Inferior parietal cortex (tissue), 1 donor: ENCODE results near the gene STAB1.

Experiments
- DNase-seq: peaks from one replicate; pipeline ENCODE4 v3.0.0-alpha.2; 2016; ENCODE audit errors: extremely low spot score

STAB1 gene

DNA sequence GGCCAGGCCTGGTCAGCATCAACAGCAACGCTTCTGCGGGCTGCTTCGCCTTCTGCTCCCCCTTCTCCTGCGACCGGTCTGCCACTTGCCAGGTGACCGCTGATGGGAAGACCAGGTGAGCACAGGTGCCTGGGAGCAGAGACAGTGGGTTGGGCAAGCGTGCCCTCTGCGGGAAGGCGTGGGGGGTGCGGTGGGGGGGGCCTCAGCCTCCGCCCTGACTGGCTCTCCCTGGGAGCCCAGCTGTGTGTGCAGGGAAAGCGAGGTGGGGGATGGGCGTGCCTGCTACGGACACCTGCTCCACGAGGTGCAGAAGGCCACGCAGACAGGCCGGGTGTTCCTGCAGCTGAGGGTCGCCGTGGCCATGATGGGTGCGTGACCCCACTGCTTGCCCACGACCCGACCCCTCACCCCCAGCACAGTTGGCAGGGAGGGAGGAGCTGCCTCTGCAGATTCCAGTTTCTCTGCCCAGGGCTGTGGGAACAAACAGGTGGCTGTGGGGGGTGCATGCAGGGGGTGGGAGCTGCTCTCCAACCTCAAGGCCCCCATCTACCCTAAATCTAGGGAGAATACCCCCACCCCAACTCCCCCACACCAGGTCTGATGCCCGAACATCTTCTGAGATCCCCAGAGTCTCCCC lies 8.8 kb downstream of the STAB1 start:
- DNase-seq = no peak

DNA sequence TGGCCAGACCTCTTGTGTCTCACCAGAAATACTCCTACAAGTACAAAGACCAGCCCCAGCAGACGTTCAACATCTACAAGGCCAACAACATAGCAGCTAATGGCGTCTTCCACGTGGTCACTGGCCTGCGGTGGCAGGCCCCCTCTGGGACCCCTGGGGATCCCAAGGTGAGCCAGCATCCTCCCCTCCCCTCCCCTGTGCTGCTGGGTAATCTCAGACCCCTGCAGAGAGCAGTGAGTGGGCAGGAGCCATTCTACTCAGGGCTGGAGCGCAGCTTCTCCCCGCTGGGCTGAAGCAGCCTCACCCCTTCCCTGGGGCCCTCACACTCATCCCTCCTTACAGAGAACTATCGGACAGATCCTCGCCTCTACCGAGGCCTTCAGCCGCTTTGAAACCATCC lies 9.8 kb downstream of the STAB1 start:
- no peak for DNase-seq

DNA sequence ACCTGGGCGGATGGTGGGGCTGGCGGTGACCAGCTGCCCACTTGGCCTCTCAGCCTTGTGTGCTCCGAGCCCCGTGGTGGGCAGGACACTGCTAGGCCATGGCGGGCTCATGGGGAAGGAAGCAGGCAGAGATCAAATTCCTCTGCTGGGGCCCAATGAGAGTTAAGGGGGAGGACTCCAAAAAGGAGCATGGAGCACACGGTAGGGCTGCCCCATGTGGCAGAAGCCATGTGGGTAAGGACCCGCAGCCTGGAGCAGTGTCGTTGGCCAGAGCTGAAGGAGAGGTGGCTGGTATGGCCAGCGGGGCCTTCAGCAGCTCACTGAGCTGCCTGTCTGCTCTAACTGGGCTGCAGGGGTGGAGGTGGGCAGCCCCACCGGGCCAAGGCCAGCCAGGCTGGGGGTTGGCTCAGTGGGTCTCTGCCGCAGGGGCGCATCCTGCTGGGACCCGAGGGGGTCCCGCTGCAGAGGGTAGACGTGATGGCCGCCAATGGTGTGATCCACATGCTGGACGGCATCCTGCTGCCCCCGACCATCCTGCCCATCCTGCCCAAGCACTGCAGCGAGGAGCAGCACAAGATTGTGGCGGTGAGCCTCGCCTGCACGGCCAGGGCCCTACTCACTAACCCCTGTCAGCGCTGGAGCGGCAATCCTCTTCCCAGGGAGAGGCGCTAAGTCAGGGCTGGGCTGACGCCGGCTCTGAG lies 11.3 kb downstream of the STAB1 start:
- no peak for DNase-seq

DNA sequence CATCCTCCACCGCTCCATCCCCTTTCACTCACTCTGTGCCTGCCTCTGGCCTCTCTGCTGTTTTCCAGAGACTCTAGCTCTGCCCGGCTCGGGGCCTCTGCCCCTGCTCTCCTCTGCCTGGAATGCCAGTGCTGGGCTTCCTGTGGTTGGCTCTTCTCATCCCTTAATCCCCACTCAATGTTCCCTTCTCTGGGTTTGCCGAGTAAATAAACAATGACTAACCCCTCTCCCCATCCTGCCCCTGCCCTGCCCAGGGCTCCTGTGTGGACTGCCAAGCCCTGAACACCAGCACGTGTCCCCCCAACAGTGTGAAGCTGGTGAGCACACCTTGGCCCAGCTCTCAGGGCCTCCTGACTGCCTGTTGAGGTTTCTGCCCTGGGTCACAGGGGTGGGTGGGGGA lies 12.2 kb downstream of the STAB1 start:
- no peak for DNase-seq

DNA sequence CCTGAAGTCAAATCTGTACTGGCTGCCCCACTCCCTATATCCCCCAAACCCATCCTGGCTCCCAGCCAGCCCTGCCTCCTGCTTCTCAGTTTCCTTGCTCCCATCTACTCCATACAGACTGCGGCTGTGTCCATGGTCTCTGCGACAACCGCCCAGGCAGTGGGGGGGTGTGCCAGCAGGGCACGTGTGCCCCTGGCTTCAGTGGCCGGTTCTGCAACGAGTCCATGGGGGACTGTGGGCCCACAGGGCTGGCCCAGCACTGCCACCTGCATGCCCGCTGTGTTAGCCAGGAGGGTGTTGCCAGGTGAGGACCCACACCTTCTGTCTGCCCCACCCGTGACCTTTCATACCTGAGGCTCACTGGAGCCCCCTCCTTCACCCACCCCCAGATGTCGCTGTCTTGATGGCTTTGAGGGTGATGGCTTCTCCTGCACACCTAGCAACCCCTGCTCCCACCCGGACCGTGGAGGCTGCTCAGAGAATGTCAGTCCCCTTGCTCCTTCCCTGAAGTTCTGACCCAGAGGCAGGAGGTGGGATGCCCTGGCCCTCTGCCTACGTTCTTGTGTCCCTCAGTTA lies 14.7 kb downstream of the STAB1 start:
- no peak for DNase-seq

DNA sequence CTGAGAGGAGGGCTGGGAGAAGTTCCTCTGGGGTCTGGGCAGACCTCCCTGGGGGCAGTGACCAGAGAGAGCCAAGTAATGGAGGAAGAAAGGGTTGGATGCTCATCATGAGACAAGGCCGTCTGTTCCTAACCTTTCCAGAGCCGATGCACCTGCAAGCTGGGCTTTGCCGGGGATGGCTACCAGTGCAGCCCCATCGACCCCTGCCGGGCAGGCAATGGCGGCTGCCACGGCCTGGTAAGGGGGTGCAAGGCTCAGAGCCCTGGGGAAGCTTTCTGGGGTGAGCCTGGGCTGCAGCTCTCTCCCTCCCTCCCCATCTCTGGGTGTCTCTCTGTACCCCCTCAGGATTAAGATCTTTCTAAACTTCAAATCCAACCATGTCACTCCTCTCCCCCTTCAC lies 16.4 kb downstream of the STAB1 start:
- DNase-seq = no peak

DNA sequence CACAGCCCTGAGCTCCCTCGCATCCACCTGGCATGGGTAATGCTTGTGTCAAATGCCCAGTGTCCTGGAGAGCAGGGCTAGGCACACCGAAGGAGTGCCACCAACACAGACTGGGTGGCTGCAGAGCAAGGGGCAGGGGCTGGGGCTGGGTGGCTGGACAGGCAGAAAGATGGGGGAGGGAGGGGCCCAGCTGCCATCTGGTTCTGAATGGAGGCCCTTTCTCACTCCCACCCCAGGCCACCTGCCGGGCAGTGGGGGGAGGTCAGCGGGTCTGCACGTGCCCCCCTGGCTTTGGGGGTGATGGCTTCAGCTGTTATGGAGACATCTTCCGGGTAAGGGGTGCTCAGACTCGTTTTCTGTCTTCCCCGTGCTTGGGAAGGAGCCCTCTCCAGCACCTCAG lies 17.0 kb downstream of the STAB1 start:
- DNase-seq = no peak

DNA sequence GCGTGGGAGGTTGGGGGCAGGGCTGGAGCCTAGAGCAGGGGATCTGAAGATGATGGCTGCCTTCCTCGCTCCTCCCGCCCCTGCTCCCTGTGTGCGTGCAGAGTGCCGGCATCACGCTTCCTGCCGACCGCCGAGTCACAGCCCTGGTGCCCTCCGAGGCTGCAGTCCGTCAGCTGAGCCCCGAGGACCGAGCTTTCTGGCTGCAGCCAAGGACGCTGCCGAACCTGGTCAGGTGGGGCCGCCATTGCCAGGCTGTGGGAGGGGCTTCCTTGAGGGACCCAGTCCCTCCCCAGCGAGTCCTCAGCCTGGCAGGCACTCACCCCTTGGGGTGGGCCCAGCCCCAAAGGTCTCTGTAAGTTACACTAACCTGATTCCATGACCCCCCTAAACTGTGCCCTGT lies 17.6 kb downstream of the STAB1 start:
- DNase-seq = no peak

DNA sequence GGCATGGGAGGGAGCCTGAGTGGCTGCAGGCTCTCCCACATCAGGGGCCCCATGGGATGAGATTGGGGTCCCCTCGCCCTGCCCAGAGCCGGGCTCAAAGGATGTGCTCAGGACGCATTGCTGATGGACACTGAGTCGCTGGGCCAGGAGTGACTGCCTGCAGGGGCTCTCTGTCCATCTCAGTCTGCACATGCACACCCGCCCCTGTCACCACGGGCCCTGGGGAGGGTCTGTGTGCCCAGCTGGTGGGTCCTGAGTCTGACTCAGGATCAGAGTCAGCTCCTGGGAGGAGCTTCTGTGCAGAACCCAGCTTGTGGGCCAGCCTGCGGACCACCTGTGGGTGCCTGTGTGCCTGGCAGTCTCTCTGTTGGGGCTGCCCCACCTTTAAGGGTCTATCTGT lies 18.1 kb downstream of the STAB1 start:
- no peak for DNase-seq

DNA sequence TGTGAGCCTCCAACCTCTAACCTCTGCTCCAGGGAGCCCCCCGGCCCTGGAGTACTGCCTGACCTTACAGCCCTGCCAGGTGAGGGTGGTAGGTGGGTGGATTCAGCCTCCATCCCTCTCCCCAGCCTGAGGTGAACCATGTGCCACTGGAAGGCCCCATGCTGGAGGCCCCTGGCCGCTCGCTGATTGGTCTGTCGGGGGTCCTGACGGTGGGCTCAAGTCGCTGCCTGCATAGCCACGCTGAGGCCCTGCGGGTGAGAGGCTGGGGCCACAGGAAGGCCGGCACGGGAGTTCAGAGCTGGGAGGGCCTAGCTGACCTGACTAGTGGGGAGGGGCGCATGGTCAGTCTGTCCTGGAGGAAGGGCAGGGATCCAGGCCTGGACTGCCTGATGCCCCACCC lies 19.4 kb downstream of the STAB1 start:
- no peak for DNase-seq

DNA sequence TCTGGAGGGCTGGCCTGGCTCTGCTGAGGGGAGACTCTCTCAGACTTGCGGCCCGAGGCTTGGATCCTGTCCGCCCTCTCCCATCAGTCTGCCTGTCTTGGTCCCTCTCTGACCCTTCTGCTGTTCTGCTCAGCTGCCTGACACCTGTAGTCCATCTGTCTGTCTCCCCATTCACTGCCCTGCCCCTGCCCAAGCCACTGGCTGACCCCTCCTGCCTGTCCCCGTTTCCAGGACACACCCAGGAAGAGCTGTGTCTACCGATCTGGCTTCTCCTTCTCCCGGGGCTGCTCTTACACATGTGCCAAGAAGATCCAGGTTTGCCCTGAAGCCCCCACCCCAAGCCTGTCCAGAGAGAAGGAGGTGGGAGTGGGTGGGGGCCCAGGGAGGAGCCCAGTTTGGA lies 20.1 kb downstream of the STAB1 start:
- no peak for DNase-seq

DNA sequence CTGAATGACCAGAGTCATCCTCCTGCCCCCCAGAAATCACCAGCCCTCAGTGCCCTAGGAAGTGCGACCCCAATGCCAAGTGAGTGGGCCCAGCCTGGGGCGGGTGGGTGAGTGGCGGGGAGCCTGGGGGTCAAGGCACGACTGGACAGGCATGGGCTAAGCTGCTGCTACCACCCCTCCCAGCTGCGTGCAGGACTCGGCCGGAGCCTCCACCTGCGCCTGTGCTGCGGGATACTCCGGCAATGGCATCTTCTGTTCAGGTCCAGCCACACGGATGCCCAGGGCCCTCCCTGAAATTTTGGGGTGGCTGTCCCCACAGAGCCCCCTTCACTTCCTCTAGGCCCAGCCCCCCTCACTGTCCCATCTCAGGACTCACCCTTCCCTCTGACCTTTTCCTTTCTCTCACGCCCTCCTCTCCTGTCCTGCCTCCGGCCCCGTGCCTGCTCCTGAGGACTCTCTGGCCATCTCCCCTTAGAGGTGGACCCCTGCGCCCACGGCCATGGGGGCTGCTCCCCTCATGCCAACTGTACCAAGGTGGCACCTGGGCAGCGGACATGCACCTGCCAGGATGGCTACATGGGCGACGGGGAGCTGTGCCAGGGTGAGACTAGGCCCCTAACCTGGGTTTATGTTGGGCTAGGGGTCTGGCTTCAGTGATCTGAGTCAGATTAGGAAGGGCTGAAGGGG lies 21.5 kb downstream of the STAB1 start:
- no peak for DNase-seq

DNA sequence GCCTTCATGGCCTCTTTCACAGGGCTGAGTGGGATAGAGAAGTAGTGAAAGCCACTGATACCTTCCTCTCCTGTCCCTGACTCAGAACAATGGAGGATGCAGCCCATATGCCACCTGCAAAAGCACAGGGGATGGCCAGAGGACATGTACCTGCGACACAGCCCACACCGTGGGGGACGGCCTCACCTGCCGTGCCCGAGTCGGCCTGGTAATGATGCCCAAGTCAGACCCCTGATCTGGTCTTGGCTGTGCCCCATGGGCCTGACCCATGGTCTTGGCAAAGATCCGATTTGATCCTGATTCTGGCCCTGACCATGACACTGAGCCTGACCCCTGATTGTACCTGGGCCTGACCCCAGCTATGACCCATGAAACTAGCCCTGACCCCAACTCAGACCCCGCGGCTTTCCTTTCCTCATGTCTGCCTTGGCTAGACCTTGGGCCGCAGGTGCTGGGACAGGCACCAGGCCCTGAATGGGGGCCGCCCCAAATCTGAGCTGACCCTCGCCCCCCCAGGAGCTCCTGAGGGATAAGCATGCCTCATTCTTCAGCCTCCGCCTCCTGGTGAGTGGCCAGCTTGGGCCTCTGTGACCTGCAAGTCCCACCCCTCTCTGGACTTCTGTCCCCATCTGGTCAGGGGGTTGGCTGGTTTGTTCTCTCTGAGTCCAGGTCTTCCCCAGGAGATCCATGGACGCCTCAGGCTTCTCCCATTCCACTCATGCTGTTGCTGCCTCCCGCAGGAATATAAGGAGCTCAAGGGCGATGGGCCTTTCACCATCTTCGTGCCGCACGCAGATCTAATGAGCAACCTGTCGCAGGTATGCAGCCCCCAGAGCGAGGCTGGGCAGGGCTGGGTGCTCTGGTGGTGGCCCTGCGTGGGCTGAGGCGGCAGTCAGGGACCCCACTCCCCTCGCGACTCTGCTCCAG lies 22.9 kb downstream of the STAB1 start:
- no peak for DNase-seq

DNA sequence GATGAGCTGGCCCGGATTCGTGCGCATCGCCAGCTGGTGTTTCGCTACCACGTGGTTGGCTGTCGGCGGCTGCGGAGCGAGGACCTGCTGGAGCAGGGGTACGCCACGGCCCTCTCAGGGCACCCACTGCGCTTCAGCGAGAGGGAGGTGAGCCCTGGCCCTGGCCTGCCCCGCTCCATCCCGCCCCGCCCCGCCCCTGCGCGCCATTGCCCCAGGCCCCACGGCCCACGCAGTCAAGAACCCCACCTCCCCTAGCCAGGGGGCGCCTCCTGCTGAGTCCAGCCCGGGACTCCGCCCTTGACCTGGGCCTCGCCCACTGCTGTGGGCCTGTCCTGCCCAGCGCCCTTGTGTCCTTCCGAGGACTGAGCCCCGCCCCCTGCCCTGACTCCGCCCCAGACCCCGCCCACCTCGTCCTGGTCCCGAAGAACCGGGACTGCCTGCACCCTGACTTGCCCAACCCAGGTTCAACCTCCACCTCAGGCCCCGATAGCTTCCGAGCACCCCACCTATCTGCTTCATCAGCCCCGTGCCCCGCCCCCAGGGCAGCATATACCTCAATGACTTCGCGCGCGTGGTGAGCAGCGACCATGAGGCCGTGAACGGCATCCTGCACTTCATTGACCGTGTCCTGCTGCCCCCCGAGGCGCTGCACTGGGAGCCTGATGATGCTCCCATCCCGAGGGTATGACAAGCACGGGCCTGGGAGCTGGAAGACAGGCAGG lies 23.7 kb downstream of the STAB1 start:
- no peak for DNase-seq

DNA sequence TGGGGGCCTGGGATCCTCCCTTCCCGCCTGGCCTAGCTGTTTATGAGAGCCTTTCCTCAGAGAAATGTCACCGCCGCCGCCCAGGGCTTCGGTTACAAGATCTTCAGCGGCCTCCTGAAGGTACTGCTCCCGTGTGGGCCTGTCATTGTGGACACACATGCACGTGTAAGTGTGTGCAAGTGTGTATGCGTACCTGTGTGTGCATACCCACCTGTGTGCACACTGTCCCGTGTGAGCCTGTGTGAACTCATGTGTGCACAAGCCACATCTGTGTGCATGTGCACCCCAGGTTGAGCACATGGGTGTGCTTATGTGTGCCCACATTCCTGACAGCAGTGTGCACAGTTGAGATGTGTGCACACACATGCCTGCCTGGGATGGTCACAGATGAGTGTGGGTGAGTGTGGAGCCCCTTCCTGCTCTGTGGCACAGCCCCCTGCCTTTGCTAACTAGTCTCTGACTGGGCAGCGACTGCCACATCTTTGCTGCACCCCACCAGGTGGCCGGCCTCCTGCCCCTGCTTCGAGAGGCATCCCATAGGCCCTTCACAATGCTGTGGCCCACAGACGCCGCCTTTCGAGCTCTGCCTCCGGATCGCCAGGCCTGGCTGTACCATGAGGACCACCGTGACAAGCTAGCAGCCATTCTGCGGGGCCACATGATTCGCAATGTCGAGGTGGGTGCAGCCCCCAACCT lies 24.5 kb downstream of the STAB1 start:
- DNase-seq = no peak

DNA sequence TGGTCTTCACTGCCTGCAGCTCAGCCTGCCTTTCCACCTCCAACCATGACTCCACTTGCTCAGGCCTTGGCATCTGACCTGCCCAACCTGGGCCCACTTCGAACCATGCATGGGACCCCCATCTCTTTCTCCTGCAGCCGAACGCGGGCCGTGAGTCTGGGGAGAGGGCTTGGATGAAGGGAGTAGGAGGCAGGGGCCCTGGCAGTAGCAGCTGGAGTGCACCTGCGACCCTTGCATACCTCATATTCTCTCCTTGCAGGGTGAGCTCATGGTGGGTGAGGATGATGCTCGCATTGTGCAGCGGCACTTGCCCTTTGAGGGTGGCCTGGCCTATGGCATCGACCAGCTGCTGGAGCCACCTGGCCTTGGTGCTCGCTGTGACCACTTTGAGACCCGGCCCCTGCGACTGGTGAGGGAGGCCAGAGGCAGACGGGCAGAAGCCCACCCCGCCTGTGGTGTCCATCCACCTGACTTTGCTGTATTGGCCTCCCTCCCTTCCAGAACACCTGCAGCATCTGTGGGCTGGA lies 25.1 kb downstream of the STAB1 start:
- DNase-seq = no peak

DNA sequence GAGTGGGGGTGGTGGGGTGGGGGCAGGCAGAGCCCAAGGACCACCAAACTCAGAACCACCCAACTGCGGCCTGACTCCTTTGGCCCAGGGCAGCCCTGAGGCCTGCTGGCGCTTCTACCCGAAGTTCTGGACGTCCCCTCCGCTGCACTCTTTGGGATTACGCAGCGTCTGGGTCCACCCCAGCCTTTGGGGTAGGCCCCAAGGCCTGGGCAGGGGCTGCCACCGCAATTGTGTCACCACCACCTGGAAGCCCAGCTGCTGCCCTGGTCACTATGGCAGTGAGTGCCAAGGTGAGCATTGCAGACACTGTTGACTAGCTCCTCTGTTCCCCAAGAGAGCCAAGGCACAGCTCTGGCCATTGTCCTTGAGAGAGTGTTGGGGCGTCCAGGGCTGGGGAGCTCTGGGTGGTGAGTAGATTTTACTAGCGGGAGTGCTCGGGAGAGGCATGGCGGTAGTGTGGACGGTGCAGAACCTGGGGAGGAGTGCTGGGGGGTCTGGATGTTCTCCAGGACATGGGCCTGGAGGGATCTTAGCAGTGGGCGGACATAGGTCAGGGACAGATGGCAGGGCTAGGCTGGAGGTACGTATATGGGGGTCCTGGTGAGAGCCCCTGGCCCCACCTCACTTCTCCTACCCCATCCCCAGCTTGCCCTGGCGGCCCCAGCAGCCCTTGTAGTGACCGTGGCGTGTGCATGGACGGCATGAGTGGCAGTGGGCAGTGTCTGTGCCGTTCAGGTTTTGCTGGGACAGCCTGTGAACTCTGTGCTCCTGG lies 25.8 kb downstream of the STAB1 start:
- no peak for DNase-seq

DNA sequence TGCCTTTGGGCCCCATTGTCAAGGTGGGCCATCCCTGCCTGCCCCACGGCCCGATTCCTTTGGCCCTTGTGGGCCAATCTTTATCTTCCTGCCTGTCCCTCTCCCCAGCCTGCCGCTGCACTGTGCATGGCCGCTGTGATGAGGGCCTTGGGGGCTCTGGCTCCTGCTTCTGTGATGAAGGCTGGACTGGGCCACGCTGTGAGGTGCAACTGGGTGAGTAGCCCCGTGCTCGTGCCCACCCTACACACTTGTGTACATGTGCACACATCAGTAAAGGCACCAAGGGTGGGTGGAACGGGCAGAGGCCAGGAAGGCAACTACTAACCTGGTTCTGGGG lies 26.3 kb downstream of the STAB1 start:
- DNase-seq = no peak

DNA sequence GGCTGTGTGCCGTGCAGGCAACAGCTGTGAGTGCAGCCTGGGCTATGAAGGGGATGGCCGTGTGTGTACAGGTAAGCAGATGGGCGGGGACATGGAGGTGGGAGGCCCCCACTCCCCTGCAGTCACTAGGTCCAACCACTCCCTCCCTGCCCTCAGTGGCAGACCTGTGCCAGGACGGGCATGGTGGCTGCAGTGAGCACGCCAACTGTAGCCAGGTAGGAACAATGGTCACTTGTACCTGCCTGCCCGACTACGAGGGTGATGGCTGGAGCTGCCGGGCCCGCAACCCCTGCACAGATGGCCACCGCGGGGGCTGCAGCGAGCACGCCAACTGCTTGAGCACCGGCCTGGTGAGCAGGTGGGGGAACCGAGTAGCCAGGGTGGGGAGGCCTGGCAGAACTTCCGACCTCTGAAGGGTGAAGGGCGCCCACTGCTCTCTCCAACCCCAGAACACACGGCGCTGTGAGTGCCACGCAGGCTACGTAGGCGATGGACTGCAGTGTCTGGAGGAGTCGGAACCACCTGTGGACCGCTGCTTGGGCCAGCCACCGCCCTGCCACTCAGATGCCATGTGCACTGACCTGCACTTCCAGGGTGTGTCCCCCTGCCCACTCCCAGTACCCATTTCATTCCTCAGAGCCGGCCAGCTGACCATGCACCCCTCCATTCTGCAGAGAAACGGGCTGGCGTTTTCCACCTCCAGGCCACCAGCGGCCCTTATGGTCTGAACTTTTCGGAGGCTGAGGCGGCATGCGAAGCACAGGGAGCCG lies 26.9 kb downstream of the STAB1 start:
- no peak for DNase-seq
